Activated B cell treated with CpG ODN at 0.5 μM for 24 hours (primary cell): ENCODE data around the gene TMEM131L. TPM values are rescaled to one million over a fixed set of nuclear protein-coding genes. Genes with fewer than 3 reads are reported as not detected.
A peak's percentile ranks its signal among the peaks of the same experiment; 100 is the strongest.

Experiments
- ATAC-seq: fragments of 200-7000 bp; cut with Tn5 transposase; one replicate; pipeline ENCODE4 v1.10.0; 2021; ENCODE audit warnings: low read depth, mild to moderate bottlenecking, moderate library complexity
- CTCF ChIA-PET: fragments of 350-600 bp; sonication (Branson Sonifier 250); formaldehyde crosslinking; loops from one replicate; lab custom pipeline; 2021; ENCODE audit warnings: antibody characterized with exemption; lab: Charles Lee
- POLR2A ChIA-PET: fragments of 350-600 bp; sonication (Branson Sonifier 250); formaldehyde crosslinking; loops from one replicate; lab custom pipeline; 2021; ENCODE audit warnings: antibody characterized with exemption; lab: Charles Lee
- DNase-seq: peaks from one replicate; pipeline ENCODE4 v3.0.0; 2022
- H3K27ac Mint-ChIP-seq: one replicate; pipeline ENCODE4 v1.8.0; 2020; ENCODE audit warnings: mixed read lengths
- H3K27me3 Mint-ChIP-seq: one replicate; pipeline ENCODE4 v1.8.0; 2021; ENCODE audit warnings: mixed read lengths
- H3K36me3 Mint-ChIP-seq: one replicate; pipeline ENCODE4 v1.8.0; 2021; ENCODE audit warnings: low read depth, mixed read lengths
- H3K4me1 Mint-ChIP-seq: one replicate; pipeline ENCODE4 v1.8.0; 2021; ENCODE audit warnings: mixed read lengths
- H3K4me3 Mint-ChIP-seq: one replicate; pipeline ENCODE4 v1.8.0; 2020; ENCODE audit warnings: mild to moderate bottlenecking, mixed read lengths
- H3K9me3 Mint-ChIP-seq: one replicate; pipeline ENCODE4 v1.8.0; 2020; ENCODE audit warnings: mixed read lengths
- intact Hi-C: fragments of 100-400 bp; cut with micrococcal nuclease; formaldehyde crosslinking; loops from one replicate; pipeline ENCODE4 v1.15.1; 2024
- total RNA-seq: library from RNA; stranded (reverse); gene quantifications from 2 replicates; pipeline ENCODE4 v1.2.3, GENCODE V29; 2022
- TF ChIP-seq, protein P1 (sequence below): fragments of 200-600 bp; IDR thresholded peaks from one replicate; pipeline ENCODE4 v1.8.0; 2022; ENCODE audit warnings: antibody characterized with exemption, mild to moderate bottlenecking

Gene TMEM131L
- total RNA-seq, 1 donor from 2014 or later: 193 TPM

DNA sequence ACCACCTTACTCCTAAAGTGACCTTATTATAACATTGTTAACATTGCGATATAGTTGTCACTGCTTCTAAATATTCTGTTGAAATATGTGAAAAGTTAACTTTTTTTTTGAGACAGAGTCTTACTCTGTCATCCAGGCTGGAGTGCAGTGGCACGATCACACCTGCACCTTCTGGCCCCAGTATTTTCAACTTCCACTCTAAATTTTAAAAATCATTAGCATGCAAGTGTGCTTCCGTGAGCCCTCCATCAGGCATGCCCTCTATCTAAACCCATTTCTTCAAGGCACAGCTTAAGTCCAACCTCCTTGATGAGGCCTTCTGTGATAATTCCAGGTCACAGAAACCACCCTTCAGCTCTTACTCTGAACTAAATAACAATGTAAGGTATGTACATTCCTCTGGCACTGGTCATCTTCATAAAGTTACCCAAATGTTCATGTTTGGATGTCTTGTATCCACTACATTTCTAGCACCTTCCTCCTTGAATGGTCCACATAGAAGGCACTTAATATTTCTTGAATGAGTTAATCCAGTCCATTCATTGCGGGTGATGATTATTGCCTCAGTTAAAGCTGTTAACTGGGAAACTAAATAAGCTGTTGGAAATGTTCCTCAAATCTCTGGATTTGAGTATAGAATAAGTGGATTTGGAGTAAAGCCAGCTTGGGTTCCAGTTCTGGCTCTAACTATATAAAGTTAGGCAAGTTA lies 38.6 kb upstream of the TMEM131L start:
- TF ChIP-seq, protein P1, sequence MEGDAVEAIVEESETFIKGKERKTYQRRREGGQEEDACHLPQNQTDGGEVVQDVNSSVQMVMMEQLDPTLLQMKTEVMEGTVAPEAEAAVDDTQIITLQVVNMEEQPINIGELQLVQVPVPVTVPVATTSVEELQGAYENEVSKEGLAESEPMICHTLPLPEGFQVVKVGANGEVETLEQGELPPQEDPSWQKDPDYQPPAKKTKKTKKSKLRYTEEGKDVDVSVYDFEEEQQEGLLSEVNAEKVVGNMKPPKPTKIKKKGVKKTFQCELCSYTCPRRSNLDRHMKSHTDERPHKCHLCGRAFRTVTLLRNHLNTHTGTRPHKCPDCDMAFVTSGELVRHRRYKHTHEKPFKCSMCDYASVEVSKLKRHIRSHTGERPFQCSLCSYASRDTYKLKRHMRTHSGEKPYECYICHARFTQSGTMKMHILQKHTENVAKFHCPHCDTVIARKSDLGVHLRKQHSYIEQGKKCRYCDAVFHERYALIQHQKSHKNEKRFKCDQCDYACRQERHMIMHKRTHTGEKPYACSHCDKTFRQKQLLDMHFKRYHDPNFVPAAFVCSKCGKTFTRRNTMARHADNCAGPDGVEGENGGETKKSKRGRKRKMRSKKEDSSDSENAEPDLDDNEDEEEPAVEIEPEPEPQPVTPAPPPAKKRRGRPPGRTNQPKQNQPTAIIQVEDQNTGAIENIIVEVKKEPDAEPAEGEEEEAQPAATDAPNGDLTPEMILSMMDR: no peak
- peaks cover 54% of the 10 kb centered on the region for H3K4me1 Mint-ChIP-seq
- no peaks in the 10 kb centered on the region for H3K36me3 Mint-ChIP-seq
- peak overlapping the region; percentile 61 for H3K4me3 Mint-ChIP-seq
- DNase-seq: no peak
- ATAC-seq: no peak
- no peaks in the 10 kb centered on the region for H3K9me3 Mint-ChIP-seq
- intact Hi-C loops: no loop called here
- peak overlapping the region; percentile 59 for H3K27ac Mint-ChIP-seq
- ChIA-PET POLR2A (interaction anchor here (0.7 to 2.1 kb wide), 3 partner anchors 39 to 146 kb away, joined by 3 to 12 read pairs (median 7); partner anchors contain the start of gene TMEM131L), CTCF (interaction anchor here (0.7 to 0.9 kb wide), 2 partner anchors 9 to 96 kb away, joined by 3 read pairs; no protein-coding TSS in a partner anchor)
- no peaks in the 10 kb centered on the region for H3K27me3 Mint-ChIP-seq

DNA sequence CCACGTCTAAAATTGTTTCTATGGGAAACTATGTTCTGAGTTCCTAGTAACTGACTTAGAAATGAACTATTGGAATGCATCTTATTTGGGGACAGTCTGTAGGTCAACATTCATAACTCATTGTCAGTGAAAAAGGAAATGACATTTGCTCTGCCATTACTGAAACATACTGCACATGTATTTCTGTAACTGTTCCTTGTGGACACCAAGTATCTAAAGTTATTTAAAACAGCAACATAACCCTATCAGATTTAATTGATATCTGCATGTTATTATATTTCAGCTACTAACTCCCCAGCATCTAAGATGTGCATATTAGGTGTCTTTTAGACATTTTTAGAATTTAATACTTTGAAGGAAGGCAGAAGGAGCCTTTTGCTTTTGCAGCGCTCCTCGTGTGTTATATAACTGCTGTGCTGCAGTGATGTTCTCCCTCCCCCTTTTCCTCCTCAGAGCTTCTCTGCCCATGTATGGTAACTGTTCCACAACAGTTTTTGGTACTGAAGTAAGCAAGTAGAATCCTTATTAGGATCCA lies 37.2 kb upstream of the TMEM131L start:
- DNase-seq (no peak), ATAC-seq (no peak)
- intact Hi-C loops: no loop called here
- ChIA-PET POLR2A (interaction anchor here (1.0 to 1.3 kb wide), 2 partner anchors 38 to 145 kb away, joined by 3 to 5 read pairs; no protein-coding TSS in a partner anchor), CTCF (interaction anchor here (0.8 kb wide), 1 partner anchor 37 kb away, joined by 3 read pairs; the partner anchor contains the start of gene TMEM131L)
- H3K9me3 Mint-ChIP-seq: no peaks in the 10 kb centered on the region
- H3K4me3 Mint-ChIP-seq: no peak overlapping the region
- H3K4me1 Mint-ChIP-seq: peaks cover 67% of the 10 kb centered on the region
- TF ChIP-seq, protein P1: no peak
- H3K27me3 Mint-ChIP-seq: no peaks in the 10 kb centered on the region
- H3K27ac Mint-ChIP-seq: no peak overlapping the region
- no peaks in the 10 kb centered on the region for H3K36me3 Mint-ChIP-seq

DNA sequence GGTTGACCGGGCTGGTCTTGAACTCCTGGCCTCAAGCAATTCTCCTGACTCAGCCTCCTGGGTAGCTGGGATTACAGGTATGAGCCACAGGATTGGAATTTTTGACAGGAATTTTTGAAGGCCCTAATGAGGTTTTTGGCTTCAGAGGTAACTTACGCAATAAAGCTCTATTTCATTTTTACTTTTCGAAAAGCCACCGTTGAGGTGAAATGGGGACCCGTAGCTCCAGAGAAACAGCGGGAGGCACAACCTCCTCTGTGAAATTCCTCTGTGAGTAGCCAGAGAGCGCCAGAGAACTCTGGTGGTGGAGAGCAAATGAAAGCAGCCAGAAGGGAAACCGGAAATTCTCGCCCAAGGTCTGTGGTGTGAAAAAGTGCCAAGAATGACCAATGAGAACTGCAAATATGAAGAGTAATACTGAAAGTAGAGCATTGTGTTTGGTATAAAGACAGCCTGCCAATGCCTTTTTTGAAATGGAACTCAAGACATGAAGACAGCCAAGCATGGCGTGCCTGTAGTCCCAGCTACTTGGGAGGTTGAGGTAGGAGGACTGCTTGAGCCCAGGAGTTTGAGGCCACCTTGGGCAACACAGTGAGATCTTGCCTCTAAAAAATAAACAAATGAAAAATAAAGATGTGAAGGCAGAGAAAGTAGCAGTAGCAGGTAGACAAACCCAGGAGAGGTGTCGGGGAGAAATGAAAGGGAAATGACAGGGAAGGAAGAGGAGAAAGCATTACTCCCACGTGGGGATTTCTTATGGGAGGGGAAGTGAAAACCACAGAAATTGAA lies 33.0 kb upstream of the TMEM131L start:
- TF ChIP-seq, protein P1: peak; percentile 35
- POLR2A ChIA-PET: interaction anchor here (0.6 to 4.7 kb wide), 10 partner anchors 33 to 146 kb away, joined by 3 to 79 read pairs (median 4); partner anchors contain the start of gene TMEM131L
- H3K4me3 Mint-ChIP-seq: peak overlapping the region; percentile 80
- no peak for DNase-seq
- CTCF ChIA-PET: interaction anchor here (0.6 to 3.3 kb wide), 36 partner anchors 11 to 317 kb away, joined by 3 to 30 read pairs (median 4); partner anchors contain the start of gene TMEM131L
- H3K27ac Mint-ChIP-seq: peak overlapping the region; percentile 93
- no peaks in the 10 kb centered on the region for H3K36me3 Mint-ChIP-seq
- H3K27me3 Mint-ChIP-seq: no peaks in the 10 kb centered on the region
- H3K9me3 Mint-ChIP-seq: no peaks in the 10 kb centered on the region
- intact Hi-C loops: loop anchor here (1.0 to 2.0 kb wide), 9 partner anchors 34 to 210 kb away; partner anchors contain the start of gene MND1
- peak; percentile 86 for ATAC-seq
- peaks cover 71% of the 10 kb centered on the region for H3K4me1 Mint-ChIP-seq

DNA sequence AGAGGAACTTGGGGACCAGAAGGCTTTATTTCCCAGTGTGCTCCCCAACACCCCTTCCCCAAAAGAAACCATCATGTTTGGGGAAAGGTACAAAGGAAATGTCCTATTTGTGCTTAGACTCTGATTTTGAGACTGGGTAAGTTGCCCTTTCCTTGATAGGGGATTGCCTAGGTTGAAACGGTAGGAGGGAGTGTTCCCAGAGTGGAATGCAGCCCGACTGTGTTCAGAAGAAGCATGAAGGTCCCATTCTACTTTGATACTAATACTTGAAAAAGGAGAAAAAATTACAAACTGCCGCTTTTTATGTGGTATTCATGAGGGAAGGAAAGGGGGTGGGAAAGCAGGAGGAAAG lies 32.4 kb upstream of the TMEM131L start:
- H3K4me1 Mint-ChIP-seq: peaks cover 71% of the 10 kb centered on the region
- TF ChIP-seq, protein P1: no peak
- DNase-seq (no peak), ATAC-seq (no peak)
- CTCF ChIA-PET: interaction anchor here (1.1 to 3.3 kb wide), 11 partner anchors 33 to 316 kb away, joined by 3 to 30 read pairs (median 8); partner anchors contain the start of gene TMEM131L
- peak overlapping the region; percentile 93 for H3K27ac Mint-ChIP-seq
- no peaks in the 10 kb centered on the region for H3K36me3 Mint-ChIP-seq
- peak overlapping the region; percentile 80 for H3K4me3 Mint-ChIP-seq
- intact Hi-C loops: loop anchor here (1.0 to 2.0 kb wide), 9 partner anchors 34 to 209 kb away; partner anchors contain the start of gene MND1
- H3K27me3 Mint-ChIP-seq: no peaks in the 10 kb centered on the region
- H3K9me3 Mint-ChIP-seq: no peaks in the 10 kb centered on the region
- POLR2A ChIA-PET: interaction anchor here (0.7 to 4.7 kb wide), 6 partner anchors 33 to 140 kb away, joined by 3 to 79 read pairs (median 4); partner anchors contain the start of gene TMEM131L
